Fibroblast of lung (primary cell): ENCODE data around the gene DRAP1. TPM values are rescaled to one million over a fixed set of nuclear protein-coding genes. Genes with fewer than 3 reads are reported as not detected.

Source experiments
- DNase-seq, 2 donors: peaks; one replicate each; pipeline versions ENCODE4 v3.0.0 to v3.0.0-alpha.2; 2010; ENCODE audit warnings: low read depth in 2 of 2
- H2AFZ ChIP-seq: 2 replicates; pipeline ENCODE4 v1.5.1; 2012; ENCODE audit warnings: low read length, control low read depth, inconsistent platforms
- H3K27ac ChIP-seq: 2 replicates; pipeline ENCODE4 v1.5.1; 2011; ENCODE audit warnings: low read length, control low read depth; ENCODE audit not compliant: insufficient read depth
- H3K27me3 ChIP-seq: 2 replicates; pipeline ENCODE4 v1.5.1; 2011; ENCODE audit warnings: mild to moderate bottlenecking, low read length; ENCODE audit not compliant: control insufficient read depth, insufficient read depth
- H3K36me3 ChIP-seq: 2 replicates; pipeline ENCODE4 v1.5.1; 2011; ENCODE audit warnings: low read length; ENCODE audit not compliant: control insufficient read depth, insufficient read depth
- H3K4me1 ChIP-seq: 2 replicates; pipeline ENCODE4 v1.5.1; 2011; ENCODE audit warnings: low read length; ENCODE audit not compliant: control insufficient read depth, insufficient read depth; ENCODE audit errors: extremely low read depth
- H3K4me2 ChIP-seq: 2 replicates; pipeline ENCODE4 v1.5.1; 2011; ENCODE audit warnings: low read length, control low read depth; ENCODE audit not compliant: insufficient read depth; ENCODE audit errors: extremely low read depth
- H3K4me3 ChIP-seq, 4 experiments: fragments of 200-600 bp in 1 of 4; sonication (generic) in 1 of 4; replicated peaks in 1 of 4; 2 replicates each; pipeline ENCODE4 v1.5.1; 2011 to 2016; ENCODE audit warnings: low read length in 4 of 4, low read depth in 3 of 4, mild to moderate bottlenecking in 3 of 4, control low read depth in 2 of 4, inconsistent platforms in 1 of 4, mixed read lengths in 1 of 4; ENCODE audit not compliant: insufficient read depth in 1 of 4; ENCODE audit errors: control extremely low read depth in 1 of 4
- H3K79me2 ChIP-seq: 2 replicates; pipeline ENCODE4 v1.5.1; 2012; ENCODE audit warnings: mild to moderate bottlenecking, low read length, inconsistent platforms; ENCODE audit not compliant: control insufficient read depth, insufficient read depth
- H3K9ac ChIP-seq: 2 replicates; pipeline ENCODE4 v1.5.1; 2011; ENCODE audit warnings: mild to moderate bottlenecking, low read length, control low read depth; ENCODE audit not compliant: insufficient read depth
- H3K9me3 ChIP-seq: 2 replicates; pipeline ENCODE4 v1.5.1; 2012; ENCODE audit warnings: low read depth, low read length; ENCODE audit not compliant: control insufficient read depth, insufficient read depth
- H4K20me1 ChIP-seq: 2 replicates; pipeline ENCODE4 v1.5.1; 2011; ENCODE audit warnings: low read length; ENCODE audit not compliant: control insufficient read depth, insufficient read depth; ENCODE audit errors: extremely low read depth
- EZH2 ChIP-seq: IDR thresholded peaks from 2 replicates; pipeline ENCODE4 v1.5.1; 2012; ENCODE audit warnings: low read length, control low read depth, mild to moderate bottlenecking; ENCODE audit errors: missing control alignments
- polyA plus RNA-seq, 2 donors: library from polyadenylated mRNA; depleted of rRNA in 1 of 2; stranded (reverse) in 1 of 2; unstranded in 1 of 2; fragments of >200 nt; gene quantifications; 2 replicates each; pipeline ENCODE4 v1.2.1, GENCODE V29; 2011 to 2012; ENCODE audit warnings: missing spikeins in 1 of 2
- total RNA-seq: library from RNA; depleted of rRNA; stranded (reverse); fragments of >200 nt; gene quantifications from 2 replicates; pipeline ENCODE4 v1.2.1, GENCODE V29; 2014
- TF ChIP-seq, protein P1 (sequence below), 2 donors: IDR thresholded peaks in 1 of 2; conservative IDR thresholded peaks in 1 of 2; 1 replicate in 1 of 2; 2 replicates in 1 of 2; pipeline ENCODE4 v1.5.1; 2011 to 2012; ENCODE audit warnings: low read length in 2 of 2, control low read depth in 1 of 2, inconsistent platforms in 1 of 2, low read depth in 1 of 2, mild to moderate bottlenecking in 1 of 2

The DRAP1 gene
- total and polyA plus RNA-seq, 2 donors (not counting 1 experiment from before 2014, with no cell fraction given): 130 to 300 TPM

DNA sequence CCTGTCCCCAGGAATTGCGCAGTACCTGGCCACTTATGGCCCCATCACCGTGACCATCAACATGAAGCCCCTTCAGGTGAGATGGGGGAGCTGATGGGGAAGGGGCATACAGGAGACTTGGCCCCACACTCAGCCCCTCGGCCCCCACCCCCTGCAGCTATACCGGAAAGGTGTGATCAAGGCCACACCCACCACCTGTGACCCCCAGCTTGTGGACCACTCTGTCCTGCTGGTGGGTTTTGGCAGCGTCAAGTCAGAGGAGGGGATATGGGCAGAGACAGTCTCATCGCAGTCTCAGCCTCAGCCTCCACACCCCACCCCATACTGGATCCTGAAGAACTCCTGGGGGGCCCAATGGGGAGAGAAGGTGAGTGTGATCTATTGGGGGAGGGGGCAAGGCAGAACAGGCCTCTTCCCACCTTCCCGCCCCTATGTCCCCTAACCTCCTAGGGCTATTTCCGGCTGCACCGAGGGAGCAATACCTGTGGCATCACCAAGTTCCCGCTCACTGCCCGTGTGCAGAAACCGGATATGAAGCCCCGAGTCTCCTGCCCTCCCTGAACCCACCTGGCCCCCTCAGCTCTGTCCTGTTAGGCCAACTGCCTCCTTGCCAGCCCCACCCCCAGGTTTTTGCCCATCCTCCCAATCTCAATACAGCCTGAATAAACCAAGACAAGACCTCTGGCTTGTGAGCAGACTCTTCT, 36.0 kb upstream of the DRAP1 start:
- Histone ChIP-seq H3K36me3 (peaks cover 35% of the 10 kb centered on the region), H3K4me1 (peaks cover 7% of the 10 kb centered on the region), H3K4me3 (no peak overlapping the region), H4K20me1 (no peaks in the 10 kb centered on the region), H3K4me2 (no peak overlapping the region), H2AFZ (no peak overlapping the region), H3K79me2 (peaks cover 25% of the 10 kb centered on the region), H3K9ac (no peak overlapping the region), H3K27me3 (no peaks in the 10 kb centered on the region), H3K9me3 (no peaks in the 10 kb centered on the region), H3K27ac (no peak overlapping the region)
- DNase-seq: no peak
- no peak for TF ChIP-seq EZH2
- TF ChIP-seq, protein P1, sequence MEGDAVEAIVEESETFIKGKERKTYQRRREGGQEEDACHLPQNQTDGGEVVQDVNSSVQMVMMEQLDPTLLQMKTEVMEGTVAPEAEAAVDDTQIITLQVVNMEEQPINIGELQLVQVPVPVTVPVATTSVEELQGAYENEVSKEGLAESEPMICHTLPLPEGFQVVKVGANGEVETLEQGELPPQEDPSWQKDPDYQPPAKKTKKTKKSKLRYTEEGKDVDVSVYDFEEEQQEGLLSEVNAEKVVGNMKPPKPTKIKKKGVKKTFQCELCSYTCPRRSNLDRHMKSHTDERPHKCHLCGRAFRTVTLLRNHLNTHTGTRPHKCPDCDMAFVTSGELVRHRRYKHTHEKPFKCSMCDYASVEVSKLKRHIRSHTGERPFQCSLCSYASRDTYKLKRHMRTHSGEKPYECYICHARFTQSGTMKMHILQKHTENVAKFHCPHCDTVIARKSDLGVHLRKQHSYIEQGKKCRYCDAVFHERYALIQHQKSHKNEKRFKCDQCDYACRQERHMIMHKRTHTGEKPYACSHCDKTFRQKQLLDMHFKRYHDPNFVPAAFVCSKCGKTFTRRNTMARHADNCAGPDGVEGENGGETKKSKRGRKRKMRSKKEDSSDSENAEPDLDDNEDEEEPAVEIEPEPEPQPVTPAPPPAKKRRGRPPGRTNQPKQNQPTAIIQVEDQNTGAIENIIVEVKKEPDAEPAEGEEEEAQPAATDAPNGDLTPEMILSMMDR (conservative IDR thresholded peaks at IDR 0.05 in 1 of 2, IDR thresholded peaks at IDR 0.05 in 1 of 2; ENCODE audit: low read depth in 1 of 2, low read length in 2 of 2): no peak

DNA sequence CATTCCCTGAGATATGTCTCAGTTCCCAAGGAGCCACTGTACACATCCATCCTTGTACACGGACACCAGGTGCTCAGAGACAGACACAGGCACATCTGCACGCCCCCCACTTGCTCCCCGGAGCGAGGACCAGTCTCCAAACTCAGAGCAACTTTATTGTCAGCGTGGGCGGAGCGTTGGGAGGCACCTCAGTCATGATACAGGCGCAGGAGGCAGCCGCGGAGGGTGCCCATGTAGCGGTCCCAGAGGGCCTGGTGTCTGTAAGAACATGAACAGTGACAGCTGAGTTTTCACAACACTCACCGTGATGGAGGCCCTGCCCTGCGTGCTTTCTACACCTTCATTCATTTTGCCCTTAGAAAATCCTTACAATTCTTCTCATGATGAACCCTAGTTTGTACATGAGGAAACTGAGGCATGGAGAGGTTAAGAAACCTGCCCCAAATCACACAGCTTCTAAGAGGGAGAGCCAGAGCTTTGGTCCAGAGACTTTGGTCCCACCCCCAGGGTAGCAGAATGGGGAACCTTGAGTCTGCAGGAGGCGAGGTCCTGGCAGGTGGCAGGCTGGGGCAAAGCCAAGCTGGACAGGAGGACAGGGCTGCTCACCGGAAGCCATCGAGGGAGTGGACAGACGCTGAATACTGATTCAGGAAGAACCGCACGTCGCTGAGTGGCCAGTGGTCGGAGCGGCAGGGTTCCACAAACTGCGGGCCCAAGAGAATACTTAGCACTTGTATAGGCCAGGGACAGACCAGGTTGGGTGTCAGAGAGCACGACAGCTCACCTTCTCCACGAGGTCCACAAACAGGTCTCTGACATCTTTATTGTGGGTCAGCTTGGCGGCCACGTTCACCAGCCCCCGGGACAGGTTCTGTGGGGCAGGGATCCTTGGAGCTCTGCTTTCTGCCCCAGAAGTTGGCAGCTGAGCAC, 35.2 kb upstream of the DRAP1 start:
- DNase-seq: no peak
- Histone ChIP-seq H3K36me3 (peaks cover 35% of the 10 kb centered on the region), H3K79me2 (peaks cover 25% of the 10 kb centered on the region), H3K9me3 (no peaks in the 10 kb centered on the region), H3K27ac (no peak overlapping the region), H3K4me2 (no peak overlapping the region), H2AFZ (no peak overlapping the region), H3K9ac (no peak overlapping the region), H4K20me1 (no peaks in the 10 kb centered on the region), H3K4me1 (peaks cover 7% of the 10 kb centered on the region), H3K27me3 (no peaks in the 10 kb centered on the region), H3K4me3 (no peak overlapping the region)
- TF ChIP-seq, protein P1 (conservative IDR thresholded peaks at IDR 0.05 in 1 of 2, IDR thresholded peaks at IDR 0.05 in 1 of 2; ENCODE audit: low read depth in 1 of 2, low read length in 2 of 2): no peak
- TF ChIP-seq EZH2: no peak

DNA sequence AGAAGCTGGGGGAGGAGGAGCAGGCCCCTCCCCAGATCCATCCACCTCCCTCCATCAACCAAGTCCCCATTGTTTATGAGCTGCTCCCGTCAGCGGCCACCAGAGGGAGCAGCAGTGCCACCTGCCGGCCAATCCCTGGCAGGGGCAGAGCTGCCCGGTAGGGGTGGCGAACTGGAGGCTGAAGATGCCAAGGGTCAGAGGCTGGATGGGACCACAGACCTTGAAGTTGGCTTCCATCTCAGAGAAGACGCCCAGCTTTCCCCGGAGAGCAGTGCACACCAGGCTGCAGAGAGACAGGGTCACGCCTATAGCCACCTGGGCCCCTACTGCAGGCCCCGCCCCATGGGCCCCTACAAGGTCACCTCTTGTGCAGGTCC, 34.5 kb upstream of the DRAP1 start:
- Histone ChIP-seq H3K4me1 (peaks cover 9% of the 10 kb centered on the region), H3K36me3 (peaks cover 35% of the 10 kb centered on the region), H3K4me2 (peak overlapping the region; percentile 15), H4K20me1 (no peaks in the 10 kb centered on the region), H3K27ac (no peak overlapping the region), H2AFZ (no peak overlapping the region), H3K9ac (no peak overlapping the region), H3K4me3 (no peak overlapping the region), H3K79me2 (peaks cover 25% of the 10 kb centered on the region), H3K27me3 (no peaks in the 10 kb centered on the region), H3K9me3 (no peaks in the 10 kb centered on the region)
- peak; percentile 61 to 72 for DNase-seq
- no peak for TF ChIP-seq EZH2
- TF ChIP-seq, protein P1 (conservative IDR thresholded peaks at IDR 0.05 in 1 of 2, IDR thresholded peaks at IDR 0.05 in 1 of 2; ENCODE audit: low read depth in 1 of 2, low read length in 2 of 2): peak; percentile 99
